ENCODE measurements around the gene CELSR1. TPM values are rescaled to one million over a fixed set of nuclear protein-coding genes. Genes with fewer than 3 reads are reported as not detected.
A peak's percentile ranks its signal among the peaks of the same experiment; 100 is the strongest.

The CELSR1 gene
- total RNA-seq, 4 donors from 2014 or later = 31.7 to 72.7 (median 54.1) TPM

DNA sequence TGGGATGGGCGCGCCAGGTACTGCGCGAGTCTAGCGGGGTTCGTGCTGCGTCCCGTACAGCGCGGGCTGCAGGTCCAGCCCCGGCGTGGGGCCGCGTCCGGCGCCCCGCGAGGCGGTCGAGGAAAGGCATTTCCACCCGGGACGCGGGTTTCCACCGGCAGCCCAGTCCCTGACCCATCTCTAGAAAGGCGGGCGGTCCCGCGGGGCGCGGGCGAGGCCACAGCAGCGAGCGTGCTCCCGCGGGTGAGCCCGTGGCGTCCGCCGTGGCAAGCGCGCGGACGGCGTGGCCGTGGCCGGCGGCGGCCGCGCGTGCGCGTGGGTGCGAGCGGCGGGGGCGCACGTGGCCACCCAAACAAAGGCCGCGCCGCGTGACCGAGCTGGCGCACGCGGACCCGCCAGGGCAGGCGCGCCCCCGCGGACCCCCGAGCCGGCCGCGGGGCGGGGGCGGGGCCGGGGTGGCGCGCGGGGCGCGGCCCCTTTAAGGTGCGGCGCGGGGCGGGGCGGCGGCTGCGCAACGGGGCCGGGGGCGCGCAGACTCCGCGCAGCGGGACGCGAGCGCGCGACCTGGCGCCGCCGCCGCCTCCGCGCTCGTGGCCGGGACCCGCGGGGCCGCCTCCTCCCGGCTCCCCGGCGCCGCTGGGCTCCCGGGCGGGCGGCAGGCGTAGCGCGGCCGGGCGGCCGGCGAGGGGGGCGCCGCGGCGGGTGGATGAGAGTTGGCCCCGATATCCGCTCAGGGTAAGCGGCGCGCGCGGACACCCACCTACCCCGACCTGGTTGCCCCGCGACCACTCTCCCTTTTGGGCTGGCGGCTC, 39.3 kb upstream of the CELSR1 start:
- peak overlapping the region; percentile 35 for H3K4me3 ChIP-seq (ENCODE audit: low read depth, poor library complexity, severe bottlenecking)
- no peak for TF ChIP-seq POLR2A (IDR thresholded peaks at IDR 0.05)
- TF ChIP-seq, protein P1, sequence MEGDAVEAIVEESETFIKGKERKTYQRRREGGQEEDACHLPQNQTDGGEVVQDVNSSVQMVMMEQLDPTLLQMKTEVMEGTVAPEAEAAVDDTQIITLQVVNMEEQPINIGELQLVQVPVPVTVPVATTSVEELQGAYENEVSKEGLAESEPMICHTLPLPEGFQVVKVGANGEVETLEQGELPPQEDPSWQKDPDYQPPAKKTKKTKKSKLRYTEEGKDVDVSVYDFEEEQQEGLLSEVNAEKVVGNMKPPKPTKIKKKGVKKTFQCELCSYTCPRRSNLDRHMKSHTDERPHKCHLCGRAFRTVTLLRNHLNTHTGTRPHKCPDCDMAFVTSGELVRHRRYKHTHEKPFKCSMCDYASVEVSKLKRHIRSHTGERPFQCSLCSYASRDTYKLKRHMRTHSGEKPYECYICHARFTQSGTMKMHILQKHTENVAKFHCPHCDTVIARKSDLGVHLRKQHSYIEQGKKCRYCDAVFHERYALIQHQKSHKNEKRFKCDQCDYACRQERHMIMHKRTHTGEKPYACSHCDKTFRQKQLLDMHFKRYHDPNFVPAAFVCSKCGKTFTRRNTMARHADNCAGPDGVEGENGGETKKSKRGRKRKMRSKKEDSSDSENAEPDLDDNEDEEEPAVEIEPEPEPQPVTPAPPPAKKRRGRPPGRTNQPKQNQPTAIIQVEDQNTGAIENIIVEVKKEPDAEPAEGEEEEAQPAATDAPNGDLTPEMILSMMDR (IDR thresholded peaks at IDR 0.05) = no peak
- 0% methylated on average over 16 of the region's 142 CpGs; no CpG with 5 or more reads in 1 of the 2 donors for WGBS, 2 donors
- no peak for DNase-seq (ENCODE audit: low spot score in 2 of 2)
- intact Hi-C loops (cut with DNase I; ENCODE audit: low total_unique reads) = no loop called here

DNA sequence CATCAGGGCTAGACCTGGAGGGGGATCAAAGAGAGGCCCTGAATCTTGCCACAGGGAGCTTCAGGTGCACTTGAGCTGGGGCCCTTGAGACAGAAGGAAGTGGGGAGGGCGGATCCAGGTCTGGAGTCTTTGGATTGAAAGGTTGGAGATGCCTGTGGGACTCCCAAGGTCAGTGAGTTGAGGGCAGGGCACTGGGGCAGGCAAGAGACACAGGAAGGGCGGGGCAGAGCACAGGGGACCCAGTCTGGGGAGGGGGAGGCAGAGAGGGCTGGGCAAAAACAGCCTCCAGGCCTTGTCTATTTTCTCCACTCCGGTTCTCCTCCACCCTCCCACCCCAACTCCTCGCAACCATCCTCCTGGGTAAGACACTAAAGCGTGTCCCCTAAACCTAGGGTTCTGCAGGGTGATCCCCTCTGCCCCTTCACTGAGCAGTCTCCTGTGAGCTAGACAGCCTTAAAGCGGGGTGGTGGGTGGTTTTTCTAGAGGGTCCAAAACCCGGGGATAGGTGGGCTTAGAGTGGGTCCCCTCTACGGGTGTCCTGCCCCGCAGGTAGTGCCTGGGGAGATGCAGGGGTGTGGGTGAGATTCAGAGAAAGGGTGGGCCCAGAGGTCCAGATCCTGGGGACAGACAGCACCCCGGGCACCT, 38.6 kb upstream of the CELSR1 start:
- intact Hi-C loops (cut with DNase I; ENCODE audit: low total_unique reads) = no loop called here
- H3K4me3 ChIP-seq (ENCODE audit: low read depth, poor library complexity, severe bottlenecking) = no peak overlapping the region
- DNase-seq (ENCODE audit: low spot score in 2 of 2) = no peak
- TF ChIP-seq POLR2A (IDR thresholded peaks at IDR 0.05) = no peak
- TF ChIP-seq, protein P1 (IDR thresholded peaks at IDR 0.05) = no peak
- WGBS, 2 donors = 48 to 50% methylated on average over 9 to 10 of the region's 10 CpGs

DNA sequence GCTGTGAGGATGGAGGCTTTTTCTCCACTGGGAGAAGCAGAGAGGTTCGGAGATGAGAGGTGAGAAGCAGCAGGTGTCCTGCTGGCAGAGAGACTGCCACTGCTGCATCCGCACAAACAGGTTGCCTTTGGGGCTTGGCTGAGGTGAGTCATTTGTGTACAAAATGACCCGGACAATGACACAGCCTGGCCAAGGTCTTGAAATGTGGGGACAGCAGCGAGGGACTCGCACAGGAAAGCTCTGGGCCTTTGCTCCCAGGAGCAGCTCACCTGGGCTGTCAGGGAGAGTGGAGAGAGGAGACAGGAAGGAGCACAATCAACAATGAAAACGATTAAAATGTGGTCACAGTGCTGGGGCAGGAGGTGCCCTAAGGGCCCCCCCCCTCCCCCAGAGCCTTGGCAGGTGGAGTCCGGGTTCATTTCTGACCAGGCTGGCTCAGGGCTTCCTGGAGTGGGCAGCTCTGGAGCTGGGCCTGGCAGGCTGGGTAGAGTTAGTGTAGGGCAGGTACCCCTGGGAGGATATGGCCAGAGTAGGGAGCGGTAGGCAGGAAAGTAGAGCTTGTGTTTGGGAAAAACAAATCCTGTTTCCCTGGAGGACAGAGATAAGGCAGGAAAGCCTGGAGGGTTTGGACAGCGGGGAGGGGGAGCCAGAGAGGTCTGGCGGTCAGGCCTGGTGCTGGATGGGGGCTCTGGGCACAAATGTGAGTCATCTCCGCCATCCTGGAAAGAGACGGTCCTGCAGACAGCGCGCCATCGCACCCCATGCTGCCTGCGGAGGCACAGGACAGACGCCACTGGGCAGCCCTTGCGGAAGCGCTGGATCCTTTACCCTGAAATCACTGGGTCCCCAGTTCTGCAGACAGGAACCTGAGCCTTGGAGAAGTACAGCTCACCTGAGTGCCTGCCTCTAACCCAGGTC, 37.8 kb upstream of the CELSR1 start:
- WGBS, 2 donors = 73 to 75% methylated on average over 19 of the region's 19 CpGs
- intact Hi-C loops (cut with DNase I; ENCODE audit: low total_unique reads) = no loop called here
- TF ChIP-seq, protein P1 (IDR thresholded peaks at IDR 0.05) = no peak
- no peak for TF ChIP-seq POLR2A (IDR thresholded peaks at IDR 0.05)
- peak in 1 of 2 donors; percentile 86 for DNase-seq (ENCODE audit: low spot score in 2 of 2)
- no peak overlapping the region for H3K4me3 ChIP-seq (ENCODE audit: low read depth, poor library complexity, severe bottlenecking)

DNA sequence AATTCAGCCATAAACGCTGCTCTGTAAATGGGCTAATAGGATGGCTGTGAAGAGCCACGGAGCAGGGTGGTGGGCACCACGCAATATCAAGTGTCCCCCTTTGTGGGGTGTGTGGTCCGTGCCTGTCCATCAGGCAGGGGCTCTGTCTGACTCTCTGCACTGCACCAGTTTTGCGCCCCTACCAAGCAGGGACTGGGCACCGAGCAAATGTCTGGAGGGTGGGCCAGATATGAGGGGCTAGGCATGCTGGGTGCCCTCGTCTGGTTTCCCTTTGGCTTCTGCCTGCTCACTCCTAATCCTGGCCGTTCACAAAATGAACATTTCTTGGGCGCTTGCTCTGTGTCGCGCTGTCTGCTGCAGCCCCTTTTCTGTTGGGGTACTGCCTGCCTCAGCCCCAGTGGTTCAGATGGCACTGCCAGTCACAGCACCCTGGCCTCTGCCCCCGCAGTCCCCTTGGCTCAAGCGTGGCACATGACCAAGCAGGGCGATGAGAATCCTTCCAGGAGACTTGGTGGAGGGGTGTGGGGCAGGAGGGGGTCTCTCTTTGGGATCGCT, 37.1 kb upstream of the CELSR1 start:
- DNase-seq (ENCODE audit: low spot score in 2 of 2) = peak in 1 of 2 donors; percentile 76
- intact Hi-C loops (cut with DNase I; ENCODE audit: low total_unique reads) = no loop called here
- 86% methylated on average over 15 of the region's 15 CpGs for WGBS, 2 donors
- H3K4me3 ChIP-seq (ENCODE audit: low read depth, poor library complexity, severe bottlenecking) = no peak overlapping the region
- no peak for TF ChIP-seq POLR2A (IDR thresholded peaks at IDR 0.05)

DNA sequence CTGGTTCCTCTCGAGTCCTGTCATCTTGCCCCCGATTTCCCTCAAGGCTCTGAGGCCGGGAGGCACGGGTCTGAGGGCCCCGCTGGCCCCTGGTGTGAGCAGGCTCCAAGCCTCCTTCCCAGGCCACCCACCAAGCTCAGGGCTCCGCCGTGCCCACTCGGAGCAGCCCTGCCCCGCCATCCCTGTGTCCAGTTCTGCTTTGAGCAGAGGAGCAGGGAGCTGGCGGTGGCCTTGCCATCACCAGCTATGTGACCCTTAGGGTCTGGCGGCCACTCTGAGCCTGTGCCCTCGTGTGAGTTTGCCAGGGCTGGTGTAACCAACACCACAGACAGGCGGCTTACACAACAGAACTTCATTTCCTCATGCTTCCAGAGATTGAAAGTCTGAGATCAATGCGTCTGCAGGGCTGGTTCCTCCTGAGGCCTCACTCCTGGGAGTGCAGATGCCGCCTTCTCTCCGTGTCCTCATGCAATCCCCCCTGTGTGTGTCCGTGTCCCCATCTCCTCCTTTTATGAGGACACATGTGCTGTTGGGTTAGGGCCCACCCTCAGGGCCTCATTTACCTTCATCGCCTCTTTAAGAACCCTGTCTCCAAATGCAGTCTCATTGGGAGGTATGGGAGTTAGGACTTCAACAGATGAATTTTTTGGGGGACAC, 36.5 kb upstream of the CELSR1 start:
- WGBS, 2 donors = 82 to 87% methylated on average over 18 of the region's 18 CpGs
- no peak overlapping the region for H3K4me3 ChIP-seq (ENCODE audit: low read depth, poor library complexity, severe bottlenecking)
- intact Hi-C loops (cut with DNase I; ENCODE audit: low total_unique reads) = no loop called here
- TF ChIP-seq, protein P1 (IDR thresholded peaks at IDR 0.05) = no peak
- TF ChIP-seq POLR2A (IDR thresholded peaks at IDR 0.05) = no peak
- DNase-seq (ENCODE audit: low spot score in 2 of 2) = no peak

Measured in lower leg skin (tissue), 4 donors.